Peyer's patch (tissue), 4 donors: ENCODE results near the gene CCDC110. TPM values are rescaled to one million over a fixed set of nuclear protein-coding genes. Genes with fewer than 3 reads are reported as not detected.

Source experiments
- DNase-seq, 3 donors: peaks; one replicate each; pipeline ENCODE4 v3.0.0-alpha.2; 2017 to 2019
- H3K27ac ChIP-seq, 4 donors: fragments of 200-600 bp; sonication (generic); one replicate each; pipeline ENCODE4 v1.5.1; 2016 to 2019
- H3K27me3 ChIP-seq, 2 donors: fragments of 200-600 bp; sonication (generic); one replicate each; pipeline ENCODE4 v1.5.1; 2019
- H3K36me3 ChIP-seq, 3 donors: fragments of 200-600 bp; sonication (generic); one replicate each; pipeline ENCODE4 v1.5.1; 2016 to 2019
- H3K4me1 ChIP-seq, 4 donors: fragments of 200-600 bp; sonication (generic); one replicate each; pipeline ENCODE4 v1.5.1; 2016 to 2019
- H3K4me3 ChIP-seq, 4 donors: fragments of 200-600 bp; sonication (generic); 1 replicate in 3 of 4; 2 replicates in 1 of 4; pipeline ENCODE4 v1.5.1; 2016 to 2019; ENCODE audit warnings: mild to moderate bottlenecking in 1 of 4
- H3K9me3 ChIP-seq, 4 donors: fragments of 200-600 bp; sonication (generic); one replicate each; pipeline ENCODE4 v1.5.1; 2016 to 2019; ENCODE audit warnings: mild to moderate bottlenecking in 1 of 4
- CTCF ChIP-seq, 6 experiments: fragments of 450-650 bp in 4 of 6; fragments of 200-600 bp in 2 of 6; sonication (generic) in 1 of 6; IDR thresholded peaks; one replicate each; pipeline ENCODE4 v1.5.1; 2017 to 2019; ENCODE audit warnings: antibody characterized with exemption in 6 of 6, mild to moderate bottlenecking in 3 of 6, moderate library complexity in 1 of 6
- POLR2A ChIP-seq, 2 donors: fragments of 450-650 bp; IDR thresholded peaks; one replicate each; pipeline ENCODE4 v1.5.1; 2017; ENCODE audit warnings: antibody characterized with exemption in 2 of 2, mild to moderate bottlenecking in 2 of 2, moderate library complexity in 2 of 2
- small RNA-seq, 2 donors: library from RNA; depleted of rRNA; stranded (forward); fragments of <200 nt; gene quantifications; one replicate each; pipeline ENCODE3, GENCODE V24; 2016
- total RNA-seq, 4 donors: library from RNA; depleted of rRNA; stranded (reverse); fragments of >200 nt; gene quantifications; one replicate each; pipeline ENCODE4 v1.1.0, GENCODE V29; 2016

The CCDC110 gene
- total RNA-seq, 4 donors from 2014 or later, result 0.80 to 0.88 TPM; not detected in 2

- no peak for TF ChIP-seq CTCF (IDR thresholded peaks at IDR 0.05)
- no peak for TF ChIP-seq POLR2A (IDR thresholded peaks at IDR 0.05)
- peaks cover 0 to 19% (median 4%) of the 10 kb centered on the region in 4 donors for H3K4me1 ChIP-seq
- DNase-seq, result no peak
- H3K27me3 ChIP-seq, result no peaks in the 10 kb centered on the region
- H3K4me3 ChIP-seq, result peak within 1 kb of the TSS; percentile 50 to 92 (median 67)
- H3K27ac ChIP-seq, result peak within 1 kb of the TSS; percentile 90 to 100 (median 97)
- no peaks in the 10 kb centered on the region for H3K9me3 ChIP-seq
- H3K36me3 ChIP-seq, result peaks cover 0 to 11% (median 0%) of the 10 kb centered on the region in 3 donors
These were observed 76.1 kb downstream of the CCDC110 start, which contains the start of gene LRP2BP for GRCh38 chr4:185395238-185395955. Gene LRP2BP, minus strand, starts transcription at chr4:185395924. Its CDS starts 17,738 bp downstream, at chr4:185378186.

Small RNA genes lying within 50 kb of the gene (small RNA-seq; reads per million reads assigned to genes)
- gene RF00019, result 0 reads per million in 2 donors

Other genes starting within 250 kb of the CCDC110 start
- 1 to 10 TPM in 1 of 4 donors, under 1 TPM in 1, not detected in 2; 0.35 to 1.2 TPM for gene LRP2BP, start 75.8 kb downstream of the CCDC110 start, total RNA-seq
- 10 to 100 TPM in 1 of 4 donors, 1 to 10 TPM in 2, not detected in 1; 1.4 to 12.6 (median 8.7) TPM for gene ANKRD37, start 74.9 kb downstream of the CCDC110 start, total RNA-seq
- gene UFSP2, start 45.8 kb downstream of the CCDC110 start, total RNA-seq, result 10 to 100 TPM in 3 of 4 donors, 1 to 10 TPM in 1; 6.7 to 22.0 (median 17.8) TPM
- gene PDLIM3, start 63.8 kb upstream of the CCDC110 start, total RNA-seq, result 10 to 100 TPM; 15.1 to 73.0 (median 45.2) TPM